GM12874 (cell line): ENCODE measurements around the gene NT5C1A.

ENCODE experiments used
- CTCF ChIP-seq: IDR thresholded peaks from 2 replicates; pipeline ENCODE4 v1.5.1; 2011; ENCODE audit warnings: low read depth, mild to moderate bottlenecking, control low read depth, low read length, moderate library complexity; ENCODE audit not compliant: insufficient read depth

NT5C1A gene

GRCh38 chr1:39680751-39681150 is 8.8 kb upstream of the NT5C1A start:
- TF ChIP-seq CTCF: no peak

- TF ChIP-seq CTCF: no peak
Observed at GRCh38 chr1:39679821-39680220, 7.9 kb upstream of the NT5C1A start.

GRCh38 chr1:39678889-39679288 is 7.0 kb upstream of the NT5C1A start:
- no peak for TF ChIP-seq CTCF

GRCh38 chr1:39677645-39678044 is 5.7 kb upstream of the NT5C1A start:
- TF ChIP-seq CTCF: no peak

- TF ChIP-seq CTCF: no peak
Observed at GRCh38 chr1:39676948-39677548, 5.1 kb upstream of the NT5C1A start.

- TF ChIP-seq CTCF: no peak
Observed at GRCh38 chr1:39675220-39675619, 3.3 kb upstream of the NT5C1A start.

GRCh38 chr1:39673215-39673614 is 1.3 kb upstream of the NT5C1A start:
- no peak for TF ChIP-seq CTCF

- peak; percentile 80 for TF ChIP-seq CTCF
Observed at GRCh38 chr1:39672551-39672947, 642 bp upstream of the NT5C1A start.
